SK-N-SH (cell line): ENCODE results near the gene COL3A1. TPM values are rescaled to one million over a fixed set of nuclear protein-coding genes. Genes with fewer than 3 reads are reported as not detected.
A peak's percentile ranks its signal among the peaks of the same experiment; 100 is the strongest.

Experiments used
- CTCF ChIA-PET: fragments of 300-600, 350-600 bp; formaldehyde crosslinking; extraction: SDS; loops from one replicate; lab custom pipeline; 2021; lab: Yijun Ruan, JAX
- POLR2A ChIA-PET: fragments of 350-600 bp; sonication (Branson Sonifier 250); formaldehyde crosslinking; extraction: SDS; loops from one replicate; lab custom pipeline; 2020; ENCODE audit warnings: antibody characterized with exemption, inconsistent platforms; lab: Yijun Ruan, JAX
- DNase-seq: peaks from one replicate; pipeline ENCODE4 v3.0.0; 2012
- H2AFZ ChIP-seq: fragments of 200-600 bp; sonication (generic); 2 replicates; pipeline ENCODE4 v1.8.1; 2016; ENCODE audit warnings: antibody characterized with exemption, mild to moderate bottlenecking, low read depth
- H3F3A ChIP-seq: fragments of 200-600 bp; sonication (generic); replicated peaks from 2 replicates; pipeline ENCODE3; 2016; ENCODE audit warnings: antibody characterized with exemption, mild to moderate bottlenecking; ENCODE audit not compliant: insufficient read depth
- H3K27ac ChIP-seq, 2 experiments: fragments of 200-500 bp in 1 of 2; fragments of 200-600 bp in 1 of 2; sonication (Bioruptor generic) in 1 of 2; sonication (generic), shearing (Covaris generic) in 1 of 2; 2 replicates each; pipeline versions ENCODE4 v1.5.1 to v1.6.1; 2014 to 2016; ENCODE audit warnings: low read depth in 2 of 2, inconsistent platforms in 1 of 2, low read length in 1 of 2, mild to moderate bottlenecking in 1 of 2, mixed read lengths in 1 of 2
- H3K27me3 ChIP-seq: fragments of 200-600 bp; sonication (generic), shearing (Covaris generic); 2 replicates; pipeline ENCODE4 v1.6.1; 2016; ENCODE audit warnings: mixed run types; ENCODE audit not compliant: insufficient read depth
- H3K36me3 ChIP-seq, 2 experiments: fragments of 200-500 bp in 1 of 2; fragments of 200-600 bp in 1 of 2; sonication (Bioruptor generic) in 1 of 2; sonication (generic) in 1 of 2; replicated peaks in 1 of 2; 2 replicates each; pipeline versions ENCODE3 to v1.5.1; 2014 to 2016; ENCODE audit warnings: low read length in 1 of 2, mild to moderate bottlenecking in 1 of 2; ENCODE audit not compliant: insufficient read depth in 2 of 2, control insufficient read depth in 1 of 2
- H3K4me1 ChIP-seq, 2 experiments: fragments of 200-500 bp in 1 of 2; fragments of 200-600 bp in 1 of 2; sonication (Bioruptor generic) in 1 of 2; sonication (generic), shearing (Covaris generic) in 1 of 2; 2 replicates each; pipeline versions ENCODE4 v1.5.1 to v1.6.1; 2014 to 2016; ENCODE audit warnings: low read depth in 1 of 2, low read length in 1 of 2, mixed run types in 1 of 2; ENCODE audit not compliant: insufficient read depth in 2 of 2, control insufficient read depth in 1 of 2
- H3K4me2 ChIP-seq: fragments of 200-600 bp; sonication (generic), shearing (Covaris generic); 2 replicates; pipeline ENCODE4 v1.6.1; 2017; ENCODE audit warnings: mixed run types
- H3K4me3 ChIP-seq, 2 experiments: fragments of 200-500 bp in 1 of 2; fragments of 200-600 bp in 1 of 2; sonication (Bioruptor generic) in 1 of 2; sonication (generic), shearing (Covaris generic) in 1 of 2; 2 replicates each; pipeline versions ENCODE4 v1.5.1 to v1.8.1; 2014 to 2016; ENCODE audit warnings: low read depth in 2 of 2, inconsistent platforms in 1 of 2, low read length in 1 of 2, mild to moderate bottlenecking in 1 of 2, mixed read lengths in 1 of 2, moderate library complexity in 1 of 2
- H3K79me2 ChIP-seq: fragments of 200-600 bp; sonication (generic); 2 replicates; pipeline ENCODE4 v1.8.1; 2017; ENCODE audit warnings: mild to moderate bottlenecking; ENCODE audit not compliant: insufficient read depth
- H3K9ac ChIP-seq: fragments of 200-600 bp; sonication (generic); 2 replicates; pipeline ENCODE4 v1.6.1; 2017; ENCODE audit warnings: mixed run types
- H3K9me2 ChIP-seq: fragments of 200-600 bp; sonication (generic); 2 replicates; pipeline ENCODE4 v1.6.1; 2017; ENCODE audit warnings: mixed run types
- H3K9me3 ChIP-seq: fragments of 200-600 bp; sonication (generic); 2 replicates; pipeline ENCODE4 v1.6.1; 2017; ENCODE audit warnings: mixed run types, mild to moderate bottlenecking, moderate library complexity
- H4K20me1 ChIP-seq: fragments of 200-600 bp; sonication (generic); 2 replicates; pipeline ENCODE4 v1.6.1; 2017; ENCODE audit warnings: mild to moderate bottlenecking, mixed run types; ENCODE audit not compliant: insufficient read depth
- EP300 ChIP-seq, 2 experiments: IDR thresholded peaks; 2 replicates each; pipeline versions ENCODE4 v1.4.0 to v1.6.1; 2012; ENCODE audit warnings: borderline replicate concordance in 1 of 2, low read depth in 1 of 2, low read length in 1 of 2
- FOXM1 ChIP-seq: IDR thresholded peaks from 2 replicates; pipeline ENCODE4 v1.4.0; 2012; ENCODE audit warnings: low read depth, mild to moderate bottlenecking
- GATA2 ChIP-seq: sonication (generic); formaldehyde crosslinking; IDR thresholded peaks from 2 replicates; pipeline ENCODE4 v1.5.0; 2020; ENCODE audit warnings: mild to moderate bottlenecking, missing genetic modification reagents
- MXI1 ChIP-seq: IDR thresholded peaks from 2 replicates; pipeline ENCODE4 v1.6.1; 2012; ENCODE audit warnings: mild to moderate bottlenecking, low read depth, low read length, improper control_type of control experiment
- NFIC ChIP-seq: IDR thresholded peaks from 2 replicates; pipeline ENCODE4 v1.4.0; 2012; ENCODE audit warnings: borderline replicate concordance
- POLR2AphosphoS5 ChIP-seq: IDR thresholded peaks from 2 replicates; pipeline ENCODE4 v1.6.1; 2012; ENCODE audit warnings: low read depth, low read length
- RAD21 ChIP-seq: IDR thresholded peaks from 2 replicates; pipeline ENCODE4 v1.6.1; 2012; ENCODE audit warnings: mild to moderate bottlenecking, low read length
- RCOR1 ChIP-seq: fragments of 150-350 bp; IDR thresholded peaks from 2 replicates; pipeline ENCODE4 v1.6.1; 2017; ENCODE audit warnings: antibody characterized with exemption, low read length
- RFX5 ChIP-seq: IDR thresholded peaks from 2 replicates; pipeline ENCODE4 v1.6.1; 2012; ENCODE audit warnings: mild to moderate bottlenecking, improper control_type of control experiment, low read length
- SIN3A ChIP-seq: IDR thresholded peaks from 2 replicates; pipeline ENCODE4 v1.6.1; 2012; ENCODE audit warnings: low read depth, mild to moderate bottlenecking, low read length, moderate library complexity, borderline replicate concordance
- TAF1 ChIP-seq: IDR thresholded peaks from 2 replicates; pipeline ENCODE4 v1.6.1; 2012; ENCODE audit warnings: low read depth, mild to moderate bottlenecking, low read length, moderate library complexity, borderline replicate concordance
- TEAD4 ChIP-seq: IDR thresholded peaks from 2 replicates; pipeline ENCODE4 v1.4.0; 2012; ENCODE audit warnings: mild to moderate bottlenecking, borderline replicate concordance; ENCODE audit not compliant: insufficient read depth
- WGBS: methylation state at CpG from one replicate; pipeline ENCODE4 v1.1.6; 2017; ENCODE audit warnings: low lambda C conversion rate; 5-methylcytosine and 5-hydroxymethylcytosine counted together
- polyA plus RNA-seq, 3 experiments: library from polyadenylated mRNA; depleted of rRNA; stranded (reverse); fragments of >200 nt; gene quantifications; 2 replicates each; pipeline ENCODE4 v1.2.3, GENCODE V29; 2012
- TF ChIP-seq, protein P1 (sequence below): fragments of 200-600 bp; sonication (generic); IDR thresholded peaks from 2 replicates; pipeline ENCODE4 v1.6.1; 2017; ENCODE audit warnings: antibody characterized with exemption, mild to moderate bottlenecking, moderate library complexity
- TF ChIP-seq, protein P2 (sequence below): IDR thresholded peaks from 2 replicates; pipeline ENCODE4 v1.4.0; 2012; ENCODE audit warnings: low read depth, borderline replicate concordance
- TF ChIP-seq, protein P3 (sequence below): IDR thresholded peaks from 2 replicates; pipeline ENCODE4 v1.6.1; 2012; ENCODE audit warnings: mild to moderate bottlenecking, low read depth, low read length, moderate library complexity
- TF ChIP-seq, protein P4 (sequence below): fragments of 150-350 bp; IDR thresholded peaks from 2 replicates; pipeline ENCODE4 v1.6.1; 2017; ENCODE audit warnings: antibody characterized with exemption, low read length, low read depth, borderline replicate concordance

Gene COL3A1
- polyA plus RNA-seq, 1 of the 3 experiments (the other 2 are of a cell fraction), result 987 TPM

DNA sequence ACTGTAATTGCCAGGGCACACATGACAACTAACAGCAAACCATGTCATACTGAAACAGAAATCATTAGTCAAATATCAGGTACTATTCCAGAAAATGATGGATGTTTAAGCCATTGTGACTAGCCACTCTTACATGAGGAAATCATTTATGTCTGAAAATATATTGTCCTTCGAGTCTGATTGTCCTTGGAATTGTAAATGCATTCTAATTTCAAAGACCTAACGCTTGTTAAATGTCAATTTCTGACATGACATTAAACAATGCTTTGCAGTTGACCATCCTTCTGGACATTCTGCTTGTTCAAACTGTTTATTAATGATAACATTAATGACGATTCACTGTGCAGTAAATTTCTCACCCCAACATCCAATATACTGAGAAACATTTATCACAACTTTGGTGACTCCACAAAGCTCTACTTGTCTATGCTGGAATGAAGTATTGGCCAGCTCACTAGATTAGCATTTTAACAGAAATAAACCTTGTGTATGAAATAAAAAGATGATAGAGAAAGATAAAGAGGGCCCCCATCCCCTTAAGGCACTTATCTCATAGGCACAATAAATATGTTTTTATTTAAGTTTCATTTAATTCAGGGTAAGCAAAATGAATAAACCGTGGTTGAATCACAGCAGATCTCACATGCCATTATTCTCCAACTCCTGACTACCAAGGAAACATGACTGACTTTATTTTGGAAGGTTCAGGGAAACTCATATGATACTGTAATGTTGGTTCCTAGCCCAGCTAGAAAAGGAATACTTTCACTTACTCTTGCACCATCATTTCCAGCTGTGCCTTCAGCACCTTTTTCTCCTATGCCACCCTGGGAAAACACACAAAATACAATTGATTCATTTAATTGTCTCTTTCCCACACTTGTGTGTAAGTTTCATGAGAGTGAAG is 82.3 kb downstream of the COL3A1 start:
- DNase-seq, result no peak
- Histone ChIP-seq H3K4me1 (peaks cover 2 to 6% of the 10 kb centered on the region in 2 experiments; a peak in 1 of 4 replicates), H3K9me3 (no peaks in the 10 kb centered on the region), H3K36me3 (peaks cover 13 to 18% of the 10 kb centered on the region in 2 experiments), H4K20me1 (no peaks in the 10 kb centered on the region), H3K4me2 (no peak overlapping the region), H3K9me2 (no peaks in the 10 kb centered on the region), H3K9ac (no peak overlapping the region), H3K79me2 (no peaks in the 10 kb centered on the region), H2AFZ (no peak overlapping the region; the same call in 1 of the 2 replicates), H3K4me3 (no peak overlapping the region), H3K27me3 (no peaks in the 10 kb centered on the region), H3K27ac (peak overlapping the region; percentile 5 to 71; a peak in 3 of 4 replicates), H3F3A (peaks cover 5% of the 10 kb centered on the region)
- ChIA-PET POLR2A (no interaction called here), CTCF (interaction anchor here (0.6 to 1.1 kb wide), 2 partner anchors 12 to 14 kb away, joined by 3 read pairs; no protein-coding TSS in a partner anchor)
- TF ChIP-seq NFIC (no peak), TAF1 (no peak), RCOR1 (no peak), EP300 (IDR thresholded peaks at IDR 0.05; ENCODE audit: borderline replicate concordance in 1 of 2, low read depth in 1 of 2, low read length in 1 of 2) (peak in 1 of 2 experiments; percentile 20; a peak in 1 of 4 replicates), GATA2 (CRISPR knock-in tag) (peak; percentile 25; the same call in 1 of the 2 replicates)
- 45% methylated on average over 4 of the region's 4 CpGs for WGBS

DNA sequence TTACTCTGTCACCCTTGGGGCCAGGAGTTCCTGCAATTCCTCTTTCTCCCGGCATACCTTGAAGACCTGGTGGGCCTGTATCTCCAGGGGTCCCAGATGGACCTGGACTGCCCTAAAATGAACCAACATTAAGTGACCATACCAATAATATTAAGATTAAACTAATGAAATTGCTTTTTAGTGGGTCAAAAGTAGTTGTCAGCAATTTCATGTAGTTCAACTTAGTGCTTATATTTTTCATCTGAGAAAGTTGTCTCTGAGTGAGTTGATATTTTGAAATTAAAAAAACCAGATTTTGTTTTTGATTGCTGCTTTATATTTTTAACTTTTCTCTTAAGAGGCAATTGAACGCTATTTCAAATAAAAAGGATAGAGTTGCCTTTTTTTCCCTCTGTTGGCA is 83.1 kb downstream of the COL3A1 start:
- Histone ChIP-seq H4K20me1 (no peaks in the 10 kb centered on the region), H3K9me2 (no peaks in the 10 kb centered on the region), H3K36me3 (peaks cover 9 to 13% of the 10 kb centered on the region in 2 experiments), H3K4me1 (peaks cover 2 to 6% of the 10 kb centered on the region in 2 experiments; a peak in 1 of 4 replicates), H3K79me2 (no peaks in the 10 kb centered on the region), H3K27ac (no peak overlapping the region; a peak in 1 of 4 replicates), H3K27me3 (no peaks in the 10 kb centered on the region), H3K4me2 (no peak overlapping the region), H3K9ac (no peak overlapping the region), H3K9me3 (no peaks in the 10 kb centered on the region), H3F3A (peaks cover 5% of the 10 kb centered on the region), H2AFZ (no peak overlapping the region), H3K4me3 (no peak overlapping the region)
- ChIA-PET POLR2A (no interaction called here), CTCF (no interaction called here)
- no peak for DNase-seq
- TF ChIP-seq FOXM1 (no peak), RFX5 (no peak), TEAD4 (no peak), RAD21 (no peak), SIN3A (no peak), MXI1 (no peak), NFIC (no peak), POLR2AphosphoS5 (no peak)
- TF ChIP-seq, protein P1, sequence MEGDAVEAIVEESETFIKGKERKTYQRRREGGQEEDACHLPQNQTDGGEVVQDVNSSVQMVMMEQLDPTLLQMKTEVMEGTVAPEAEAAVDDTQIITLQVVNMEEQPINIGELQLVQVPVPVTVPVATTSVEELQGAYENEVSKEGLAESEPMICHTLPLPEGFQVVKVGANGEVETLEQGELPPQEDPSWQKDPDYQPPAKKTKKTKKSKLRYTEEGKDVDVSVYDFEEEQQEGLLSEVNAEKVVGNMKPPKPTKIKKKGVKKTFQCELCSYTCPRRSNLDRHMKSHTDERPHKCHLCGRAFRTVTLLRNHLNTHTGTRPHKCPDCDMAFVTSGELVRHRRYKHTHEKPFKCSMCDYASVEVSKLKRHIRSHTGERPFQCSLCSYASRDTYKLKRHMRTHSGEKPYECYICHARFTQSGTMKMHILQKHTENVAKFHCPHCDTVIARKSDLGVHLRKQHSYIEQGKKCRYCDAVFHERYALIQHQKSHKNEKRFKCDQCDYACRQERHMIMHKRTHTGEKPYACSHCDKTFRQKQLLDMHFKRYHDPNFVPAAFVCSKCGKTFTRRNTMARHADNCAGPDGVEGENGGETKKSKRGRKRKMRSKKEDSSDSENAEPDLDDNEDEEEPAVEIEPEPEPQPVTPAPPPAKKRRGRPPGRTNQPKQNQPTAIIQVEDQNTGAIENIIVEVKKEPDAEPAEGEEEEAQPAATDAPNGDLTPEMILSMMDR, result no peak
- TF ChIP-seq, protein P2, sequence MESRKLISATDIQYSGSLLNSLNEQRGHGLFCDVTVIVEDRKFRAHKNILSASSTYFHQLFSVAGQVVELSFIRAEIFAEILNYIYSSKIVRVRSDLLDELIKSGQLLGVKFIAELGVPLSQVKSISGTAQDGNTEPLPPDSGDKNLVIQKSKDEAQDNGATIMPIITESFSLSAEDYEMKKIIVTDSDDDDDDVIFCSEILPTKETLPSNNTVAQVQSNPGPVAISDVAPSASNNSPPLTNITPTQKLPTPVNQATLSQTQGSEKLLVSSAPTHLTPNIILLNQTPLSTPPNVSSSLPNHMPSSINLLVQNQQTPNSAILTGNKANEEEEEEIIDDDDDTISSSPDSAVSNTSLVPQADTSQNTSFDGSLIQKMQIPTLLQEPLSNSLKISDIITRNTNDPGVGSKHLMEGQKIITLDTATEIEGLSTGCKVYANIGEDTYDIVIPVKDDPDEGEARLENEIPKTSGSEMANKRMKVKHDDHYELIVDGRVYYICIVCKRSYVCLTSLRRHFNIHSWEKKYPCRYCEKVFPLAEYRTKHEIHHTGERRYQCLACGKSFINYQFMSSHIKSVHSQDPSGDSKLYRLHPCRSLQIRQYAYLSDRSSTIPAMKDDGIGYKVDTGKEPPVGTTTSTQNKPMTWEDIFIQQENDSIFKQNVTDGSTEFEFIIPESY, result no peak
- TF ChIP-seq, protein P3, sequence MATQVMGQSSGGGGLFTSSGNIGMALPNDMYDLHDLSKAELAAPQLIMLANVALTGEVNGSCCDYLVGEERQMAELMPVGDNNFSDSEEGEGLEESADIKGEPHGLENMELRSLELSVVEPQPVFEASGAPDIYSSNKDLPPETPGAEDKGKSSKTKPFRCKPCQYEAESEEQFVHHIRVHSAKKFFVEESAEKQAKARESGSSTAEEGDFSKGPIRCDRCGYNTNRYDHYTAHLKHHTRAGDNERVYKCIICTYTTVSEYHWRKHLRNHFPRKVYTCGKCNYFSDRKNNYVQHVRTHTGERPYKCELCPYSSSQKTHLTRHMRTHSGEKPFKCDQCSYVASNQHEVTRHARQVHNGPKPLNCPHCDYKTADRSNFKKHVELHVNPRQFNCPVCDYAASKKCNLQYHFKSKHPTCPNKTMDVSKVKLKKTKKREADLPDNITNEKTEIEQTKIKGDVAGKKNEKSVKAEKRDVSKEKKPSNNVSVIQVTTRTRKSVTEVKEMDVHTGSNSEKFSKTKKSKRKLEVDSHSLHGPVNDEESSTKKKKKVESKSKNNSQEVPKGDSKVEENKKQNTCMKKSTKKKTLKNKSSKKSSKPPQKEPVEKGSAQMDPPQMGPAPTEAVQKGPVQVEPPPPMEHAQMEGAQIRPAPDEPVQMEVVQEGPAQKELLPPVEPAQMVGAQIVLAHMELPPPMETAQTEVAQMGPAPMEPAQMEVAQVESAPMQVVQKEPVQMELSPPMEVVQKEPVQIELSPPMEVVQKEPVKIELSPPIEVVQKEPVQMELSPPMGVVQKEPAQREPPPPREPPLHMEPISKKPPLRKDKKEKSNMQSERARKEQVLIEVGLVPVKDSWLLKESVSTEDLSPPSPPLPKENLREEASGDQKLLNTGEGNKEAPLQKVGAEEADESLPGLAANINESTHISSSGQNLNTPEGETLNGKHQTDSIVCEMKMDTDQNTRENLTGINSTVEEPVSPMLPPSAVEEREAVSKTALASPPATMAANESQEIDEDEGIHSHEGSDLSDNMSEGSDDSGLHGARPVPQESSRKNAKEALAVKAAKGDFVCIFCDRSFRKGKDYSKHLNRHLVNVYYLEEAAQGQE, result no peak
- TF ChIP-seq, protein P4, sequence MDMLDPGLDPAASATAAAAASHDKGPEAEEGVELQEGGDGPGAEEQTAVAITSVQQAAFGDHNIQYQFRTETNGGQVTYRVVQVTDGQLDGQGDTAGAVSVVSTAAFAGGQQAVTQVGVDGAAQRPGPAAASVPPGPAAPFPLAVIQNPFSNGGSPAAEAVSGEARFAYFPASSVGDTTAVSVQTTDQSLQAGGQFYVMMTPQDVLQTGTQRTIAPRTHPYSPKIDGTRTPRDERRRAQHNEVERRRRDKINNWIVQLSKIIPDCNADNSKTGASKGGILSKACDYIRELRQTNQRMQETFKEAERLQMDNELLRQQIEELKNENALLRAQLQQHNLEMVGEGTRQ, result no peak
- 95% methylated on average over 2 of the region's 2 CpGs for WGBS
